Measurements from ENCODE around the gene CLEC2A. TPM values are rescaled to one million over a fixed set of nuclear protein-coding genes. Genes with fewer than 3 reads are reported as not detected.
A peak's percentile ranks its signal among the peaks of the same experiment; 100 is the strongest.

Gene CLEC2A
- total RNA-seq, 1 donor from 2014 or later: 0.62 TPM

- no peak for TF ChIP-seq CTCF (IDR thresholded peaks at IDR 0.05)
- Mint-ChIP-seq H3K27ac (ENCODE audit: unreplicated experiment) (peak within 1 kb of the TSS; percentile 67), H3K9me3 (ENCODE audit: low read depth) (no peaks in the 10 kb centered on the region), H3K4me1 (ENCODE audit: low read depth) (peaks cover 24% of the 10 kb centered on the region), H3K27me3 (ENCODE audit: low read depth) (no peaks in the 10 kb centered on the region), H3K36me3 (ENCODE audit: low read depth) (no peaks in the 10 kb centered on the region), H3K4me3 (ENCODE audit: unreplicated experiment) (peak within 1 kb of the TSS; percentile 54)
- no peak for DNase-seq (ENCODE audit: low spot score)
Measured at GRCh38 chr12:9869307-9870161, 62.6 kb downstream of the CLEC2A start, which contains the start of gene CLEC2B. Gene CLEC2B (minus strand): TSS chr12:9869354.

- TF ChIP-seq CTCF (IDR thresholded peaks at IDR 0.05): no peak
- no peaks in the 10 kb centered on the region for H3K36me3 Mint-ChIP-seq (ENCODE audit: low read depth)
- H3K27ac Mint-ChIP-seq (ENCODE audit: unreplicated experiment): peak overlapping the region; percentile 67
- H3K27me3 Mint-ChIP-seq (ENCODE audit: low read depth): no peaks in the 10 kb centered on the region
- peaks cover 24% of the 10 kb centered on the region for H3K4me1 Mint-ChIP-seq (ENCODE audit: low read depth)
- peaks cover 5% of the 10 kb centered on the region for H3K9me3 Mint-ChIP-seq (ENCODE audit: low read depth)
- DNase-seq (ENCODE audit: low spot score): no peak
- H3K4me3 Mint-ChIP-seq (ENCODE audit: unreplicated experiment): no peak overlapping the region
Measured at GRCh38 chr12:9868951-9869306, 63.2 kb downstream of the CLEC2A start.

GRCh38 chr12:9868311-9868801 is 63.8 kb downstream of the CLEC2A start:
- no peak for TF ChIP-seq CTCF (IDR thresholded peaks at IDR 0.05)
- no peak overlapping the region for H3K27ac Mint-ChIP-seq (ENCODE audit: unreplicated experiment)
- peaks cover 24% of the 10 kb centered on the region for H3K4me1 Mint-ChIP-seq (ENCODE audit: low read depth)
- H3K36me3 Mint-ChIP-seq (ENCODE audit: low read depth): no peaks in the 10 kb centered on the region
- DNase-seq (ENCODE audit: low spot score): no peak
- H3K4me3 Mint-ChIP-seq (ENCODE audit: unreplicated experiment): no peak overlapping the region
- H3K9me3 Mint-ChIP-seq (ENCODE audit: low read depth): peaks cover 10% of the 10 kb centered on the region
- no peaks in the 10 kb centered on the region for H3K27me3 Mint-ChIP-seq (ENCODE audit: low read depth)

GRCh38 chr12:9867531-9867930 is 64.6 kb downstream of the CLEC2A start:
- Mint-ChIP-seq H3K27ac (ENCODE audit: unreplicated experiment) (no peak overlapping the region), H3K4me3 (ENCODE audit: unreplicated experiment) (no peak overlapping the region), H3K27me3 (ENCODE audit: low read depth) (no peaks in the 10 kb centered on the region), H3K9me3 (ENCODE audit: low read depth) (peaks cover 16% of the 10 kb centered on the region), H3K4me1 (ENCODE audit: low read depth) (peaks cover 24% of the 10 kb centered on the region), H3K36me3 (ENCODE audit: low read depth) (no peaks in the 10 kb centered on the region)
- TF ChIP-seq CTCF (IDR thresholded peaks at IDR 0.05): no peak
- no peak for DNase-seq (ENCODE audit: low spot score)

GRCh38 chr12:9866860-9867269 is 65.3 kb downstream of the CLEC2A start:
- H3K27ac Mint-ChIP-seq (ENCODE audit: unreplicated experiment): no peak overlapping the region
- no peak for TF ChIP-seq CTCF (IDR thresholded peaks at IDR 0.05)
- no peaks in the 10 kb centered on the region for H3K27me3 Mint-ChIP-seq (ENCODE audit: low read depth)
- H3K4me1 Mint-ChIP-seq (ENCODE audit: low read depth): peaks cover 20% of the 10 kb centered on the region
- no peaks in the 10 kb centered on the region for H3K36me3 Mint-ChIP-seq (ENCODE audit: low read depth)
- no peak for DNase-seq (ENCODE audit: low spot score)
- H3K4me3 Mint-ChIP-seq (ENCODE audit: unreplicated experiment): no peak overlapping the region
- peaks cover 18% of the 10 kb centered on the region for H3K9me3 Mint-ChIP-seq (ENCODE audit: low read depth)

All from chondrocyte (in vitro differentiated cells).